Fibroblast of skin of left quadriceps (primary cell): Measurements from ENCODE around the gene TSHZ3.

Experiments used
- DNase-seq, 2 experiments: peaks; one replicate each; pipeline ENCODE4 v3.0.0-alpha.2; 2013; ENCODE audit warnings: low read depth in 2 of 2

TSHZ3 gene, protein sequence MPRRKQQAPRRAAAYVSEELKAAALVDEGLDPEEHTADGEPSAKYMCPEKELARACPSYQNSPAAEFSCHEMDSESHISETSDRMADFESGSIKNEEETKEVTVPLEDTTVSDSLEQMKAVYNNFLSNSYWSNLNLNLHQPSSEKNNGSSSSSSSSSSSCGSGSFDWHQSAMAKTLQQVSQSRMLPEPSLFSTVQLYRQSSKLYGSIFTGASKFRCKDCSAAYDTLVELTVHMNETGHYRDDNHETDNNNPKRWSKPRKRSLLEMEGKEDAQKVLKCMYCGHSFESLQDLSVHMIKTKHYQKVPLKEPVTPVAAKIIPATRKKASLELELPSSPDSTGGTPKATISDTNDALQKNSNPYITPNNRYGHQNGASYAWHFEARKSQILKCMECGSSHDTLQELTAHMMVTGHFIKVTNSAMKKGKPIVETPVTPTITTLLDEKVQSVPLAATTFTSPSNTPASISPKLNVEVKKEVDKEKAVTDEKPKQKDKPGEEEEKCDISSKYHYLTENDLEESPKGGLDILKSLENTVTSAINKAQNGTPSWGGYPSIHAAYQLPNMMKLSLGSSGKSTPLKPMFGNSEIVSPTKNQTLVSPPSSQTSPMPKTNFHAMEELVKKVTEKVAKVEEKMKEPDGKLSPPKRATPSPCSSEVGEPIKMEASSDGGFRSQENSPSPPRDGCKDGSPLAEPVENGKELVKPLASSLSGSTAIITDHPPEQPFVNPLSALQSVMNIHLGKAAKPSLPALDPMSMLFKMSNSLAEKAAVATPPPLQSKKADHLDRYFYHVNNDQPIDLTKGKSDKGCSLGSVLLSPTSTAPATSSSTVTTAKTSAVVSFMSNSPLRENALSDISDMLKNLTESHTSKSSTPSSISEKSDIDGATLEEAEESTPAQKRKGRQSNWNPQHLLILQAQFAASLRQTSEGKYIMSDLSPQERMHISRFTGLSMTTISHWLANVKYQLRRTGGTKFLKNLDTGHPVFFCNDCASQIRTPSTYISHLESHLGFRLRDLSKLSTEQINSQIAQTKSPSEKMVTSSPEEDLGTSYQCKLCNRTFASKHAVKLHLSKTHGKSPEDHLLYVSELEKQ

DNA sequence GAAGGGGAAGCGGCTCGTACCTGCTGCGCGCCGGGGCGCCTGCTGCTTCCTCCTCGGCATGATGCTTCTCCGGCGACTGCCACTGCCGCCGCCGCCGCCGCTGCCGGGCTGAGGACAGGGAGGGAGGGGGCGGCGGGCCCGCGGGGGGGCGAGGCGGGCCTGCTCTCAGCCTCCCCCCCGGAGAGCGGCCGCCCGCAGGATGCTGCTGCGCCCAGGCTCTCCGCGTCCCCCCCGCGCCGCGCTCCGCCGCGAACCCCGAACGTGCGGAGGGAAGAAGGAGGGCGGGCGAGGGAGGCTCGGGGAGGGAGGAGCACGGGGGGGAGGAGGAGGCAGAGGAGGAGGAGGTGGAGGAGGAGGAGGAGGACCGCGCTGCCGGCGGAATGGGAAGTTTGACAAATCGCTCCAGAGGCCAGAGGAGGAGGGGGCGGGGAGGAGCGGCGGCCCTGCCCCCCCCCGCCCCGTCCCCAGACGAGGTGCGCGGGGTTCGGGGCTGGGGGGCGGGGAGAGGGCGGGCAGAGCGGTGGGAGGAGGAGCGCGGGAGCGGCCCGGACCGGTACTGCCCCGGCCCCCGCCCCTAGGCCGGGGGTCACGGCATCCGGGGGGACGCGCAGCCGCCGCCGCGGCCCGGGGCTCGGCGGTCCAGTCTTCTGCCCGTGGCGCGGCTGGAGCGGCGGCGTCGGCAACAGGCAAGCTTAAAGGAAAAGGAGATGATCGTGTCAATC lies at the start of gene TSHZ3:
TSHZ3 (minus strand) TSS at position 277 of the 722 bp plus-strand sequence; CDS start at position 60, 217 bp downstream.
- DNase-seq: peak; percentile 68 to 71

DNA sequence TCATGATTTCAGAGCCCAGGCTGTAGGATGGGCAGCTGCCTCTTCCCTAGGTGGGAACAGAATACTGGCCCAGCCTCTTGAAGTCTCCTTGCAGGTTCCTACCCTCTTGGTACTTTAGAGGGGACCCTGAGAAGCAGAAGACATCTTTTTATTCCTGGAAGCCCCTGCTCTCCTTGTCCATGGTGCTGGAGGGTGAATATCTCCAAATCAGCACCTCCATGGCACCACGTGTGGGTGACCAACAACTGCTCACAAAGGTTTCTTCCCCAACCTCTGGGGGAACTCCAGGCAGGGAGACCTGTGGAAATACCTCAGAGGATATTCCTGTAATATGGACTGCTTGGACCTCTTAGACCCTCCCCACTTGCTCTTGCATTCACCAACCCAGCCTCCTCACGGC lies 48.1 kb upstream of the TSHZ3 start:
- DNase-seq: no peak

DNA sequence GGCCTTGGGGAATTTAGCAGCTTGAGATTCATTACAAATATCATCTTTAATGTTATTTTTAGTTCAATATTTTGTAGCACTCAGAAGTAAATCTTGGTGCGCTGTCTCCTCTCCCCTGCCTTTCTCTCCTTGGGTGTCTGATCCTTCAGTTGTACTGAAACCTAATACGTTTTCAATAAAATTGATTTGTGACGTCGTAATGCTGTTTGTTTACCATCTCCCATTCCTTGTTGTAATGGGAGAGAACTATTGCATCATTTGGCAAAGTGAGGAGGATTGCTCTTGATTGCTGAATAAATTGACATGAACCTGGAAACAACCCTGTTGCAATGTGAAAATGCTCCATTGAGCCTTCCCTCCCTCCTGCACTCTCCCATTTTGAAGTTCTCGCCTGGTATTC lies 43.2 kb upstream of the TSHZ3 start:
- DNase-seq: no peak

DNA sequence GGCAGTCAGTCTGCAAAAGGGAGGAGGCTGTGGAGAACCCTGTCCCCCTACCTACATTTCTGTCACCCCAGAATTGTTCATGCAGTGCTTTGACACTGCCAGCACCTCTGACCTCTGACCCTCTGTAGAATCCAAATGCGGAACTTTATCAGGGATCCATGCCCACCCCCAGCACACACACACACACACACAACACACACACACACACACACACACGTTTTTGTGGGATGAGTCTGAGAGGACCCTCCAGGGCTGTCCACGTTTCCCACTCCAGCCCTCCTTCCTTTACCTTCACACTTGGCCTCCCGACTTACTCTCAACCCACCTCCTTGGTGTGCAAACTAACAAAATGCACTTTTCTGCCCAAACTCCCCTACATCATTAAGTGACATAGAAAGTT lies 42.3 kb upstream of the TSHZ3 start:
- DNase-seq: no peak

DNA sequence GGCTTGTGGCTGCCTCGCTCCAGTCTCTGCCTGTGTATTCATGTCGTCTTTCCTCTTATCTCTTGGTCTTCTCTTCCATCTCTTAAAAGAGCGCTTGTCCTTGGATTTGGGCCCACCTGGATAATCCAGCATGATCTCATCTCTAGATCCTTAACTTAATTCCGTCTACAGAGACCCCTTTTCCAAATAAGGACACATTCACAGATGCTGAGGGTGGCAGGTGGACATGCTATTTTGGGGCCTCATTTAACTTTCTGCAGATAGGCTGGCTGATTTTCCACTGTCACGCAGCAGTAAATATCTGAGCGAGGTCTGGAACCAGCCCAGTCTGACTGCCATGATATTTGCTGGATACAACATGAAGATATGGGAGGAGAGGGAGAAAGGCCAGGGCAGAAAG lies 41.5 kb upstream of the TSHZ3 start:
- DNase-seq: no peak

DNA sequence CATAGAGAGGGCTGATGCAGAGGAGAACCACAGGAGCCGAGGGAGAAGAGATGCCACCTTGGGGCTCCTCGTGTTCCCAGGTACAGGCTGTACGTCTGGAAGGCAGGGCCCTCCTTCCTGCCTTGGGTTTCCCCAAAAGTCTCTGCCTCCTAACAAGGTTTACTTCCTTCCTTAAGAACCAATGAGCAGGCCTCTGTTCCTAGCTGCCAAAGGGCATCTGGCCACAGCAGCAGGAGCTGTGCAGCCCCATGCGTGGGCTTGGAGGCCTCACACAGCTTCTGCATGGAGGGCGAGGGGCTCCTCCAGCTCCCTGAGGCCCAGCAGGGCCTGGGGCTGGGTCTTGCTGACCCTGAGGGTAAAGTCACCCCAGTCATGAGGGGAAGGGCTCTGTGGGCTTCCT lies 40.6 kb upstream of the TSHZ3 start:
- no peak for DNase-seq

DNA sequence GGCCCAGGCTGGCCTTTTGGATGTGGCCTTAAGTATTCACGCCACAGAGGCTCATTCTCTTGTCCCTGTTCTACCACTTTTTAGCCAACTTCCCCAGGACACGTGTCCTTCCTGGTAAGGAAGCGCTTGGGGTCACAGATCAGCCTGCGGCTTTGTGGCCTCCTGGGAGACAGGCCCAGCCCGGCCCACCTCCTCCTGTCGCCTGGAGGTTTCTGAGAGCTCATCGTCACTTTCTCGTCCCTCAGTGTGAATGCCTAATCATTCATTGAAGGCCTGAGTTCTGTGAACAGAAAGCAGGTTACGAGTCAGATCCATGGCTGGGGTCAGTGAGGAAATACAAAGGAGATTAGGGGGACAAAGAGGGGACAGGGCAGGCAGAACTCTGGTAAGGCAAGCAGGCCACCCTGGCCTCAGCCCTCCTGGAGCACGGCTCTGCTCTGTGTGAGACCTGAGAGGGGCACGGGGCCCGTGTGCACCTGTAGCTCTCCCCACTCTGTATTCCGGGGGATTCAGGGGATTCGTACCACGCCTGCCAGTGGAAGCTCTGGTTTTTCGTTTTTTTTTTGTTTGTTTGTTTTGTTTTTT lies 38.6 kb upstream of the TSHZ3 start:
- DNase-seq: no peak

DNA sequence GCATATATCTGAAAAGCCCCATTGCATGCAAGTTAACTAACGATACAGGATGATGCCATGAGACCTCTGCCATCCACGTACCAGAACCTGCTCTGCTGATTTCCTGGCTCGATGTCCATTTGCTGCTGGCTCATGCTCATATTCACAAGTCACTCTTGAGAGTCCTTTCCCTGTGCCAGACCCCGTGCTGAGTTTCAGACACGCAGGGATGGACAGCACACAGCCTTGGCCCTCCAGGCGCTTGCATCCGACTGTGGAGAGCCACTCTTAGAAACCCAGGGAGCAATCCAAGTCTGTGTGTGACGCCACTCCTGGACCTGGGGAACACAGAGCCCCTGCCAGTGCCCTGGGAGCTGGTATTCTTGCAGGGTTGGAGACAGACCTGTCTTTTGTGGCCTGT lies 37.6 kb upstream of the TSHZ3 start:
- no peak for DNase-seq

DNA sequence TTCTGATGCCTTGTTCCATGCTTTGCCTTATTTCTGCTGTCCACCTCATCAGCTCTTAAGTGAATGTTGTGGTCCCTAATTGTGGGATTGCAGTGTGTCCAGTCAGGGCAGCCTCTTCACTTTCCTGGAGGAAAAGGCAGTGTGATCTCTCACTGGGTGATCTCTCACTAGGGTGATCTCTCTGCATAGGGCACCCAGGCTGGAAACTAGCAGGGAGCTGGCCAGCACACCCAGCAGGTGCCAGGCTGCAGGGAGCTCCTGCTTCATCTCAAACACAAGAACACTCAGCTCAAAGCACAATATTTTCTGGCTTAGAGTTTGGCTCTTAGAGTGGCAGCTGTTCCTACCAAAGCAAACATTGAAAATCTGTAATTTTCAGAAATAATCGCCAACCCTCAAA lies 36.5 kb upstream of the TSHZ3 start:
- DNase-seq: no peak

DNA sequence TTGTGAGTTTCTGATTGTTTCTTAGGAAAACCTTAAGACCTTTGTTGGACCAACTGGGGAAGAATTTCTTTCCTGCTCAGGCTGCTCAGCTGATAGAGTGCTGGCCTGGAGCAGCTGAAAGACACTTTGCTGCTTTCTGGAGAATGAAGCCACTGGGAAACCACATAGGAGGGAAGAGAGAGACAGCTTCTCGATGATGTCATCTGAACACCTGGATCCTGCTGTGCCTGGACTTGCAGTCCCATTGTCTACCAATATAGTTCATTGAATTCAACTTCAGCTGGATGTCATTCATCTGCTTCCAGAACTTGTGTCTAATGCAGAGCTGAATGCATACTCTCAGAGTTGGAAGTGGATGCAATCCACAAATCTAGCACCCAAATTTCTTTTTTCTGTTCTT lies 34.3 kb upstream of the TSHZ3 start:
- no peak for DNase-seq

DNA sequence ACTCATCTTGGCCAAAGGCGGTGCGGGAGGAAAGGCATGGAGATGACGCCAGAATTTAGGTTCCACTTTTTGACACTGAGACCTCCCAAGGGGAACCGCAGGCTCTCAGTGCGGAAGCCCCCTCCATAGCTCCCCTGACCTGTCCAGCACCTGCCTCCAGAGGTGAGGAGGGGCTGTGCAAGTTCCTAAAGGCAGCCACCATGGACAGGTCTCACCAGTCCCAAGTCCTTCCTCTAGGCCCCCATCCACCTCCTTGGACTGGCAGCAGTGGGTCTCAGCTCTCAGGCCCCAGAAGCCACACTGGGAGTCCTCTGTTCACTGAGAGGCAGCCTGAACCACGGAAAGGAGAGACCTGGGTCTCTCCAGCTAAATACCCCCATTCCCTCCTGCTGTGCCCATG lies 31.6 kb upstream of the TSHZ3 start:
- no peak for DNase-seq

DNA sequence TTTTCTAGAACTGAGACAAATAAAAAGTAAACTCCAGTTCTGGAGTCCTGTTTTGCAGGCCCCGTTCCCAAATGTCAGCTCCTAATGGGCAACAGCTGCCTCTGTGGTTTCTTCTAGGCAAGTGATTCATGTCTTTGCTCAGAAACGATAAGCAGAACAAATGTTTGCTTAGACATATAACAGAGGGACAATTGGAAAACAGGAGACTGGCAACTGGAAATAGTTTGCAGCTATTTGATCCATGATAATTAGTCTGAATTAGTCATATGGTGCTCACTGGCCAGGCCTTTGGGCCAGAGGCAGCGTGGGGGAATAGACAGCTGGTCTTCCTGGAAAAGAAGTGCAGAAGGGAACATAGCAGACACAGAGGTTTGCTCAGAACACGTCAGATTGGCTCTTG lies 29.2 kb upstream of the TSHZ3 start:
- DNase-seq: peak; percentile 86

DNA sequence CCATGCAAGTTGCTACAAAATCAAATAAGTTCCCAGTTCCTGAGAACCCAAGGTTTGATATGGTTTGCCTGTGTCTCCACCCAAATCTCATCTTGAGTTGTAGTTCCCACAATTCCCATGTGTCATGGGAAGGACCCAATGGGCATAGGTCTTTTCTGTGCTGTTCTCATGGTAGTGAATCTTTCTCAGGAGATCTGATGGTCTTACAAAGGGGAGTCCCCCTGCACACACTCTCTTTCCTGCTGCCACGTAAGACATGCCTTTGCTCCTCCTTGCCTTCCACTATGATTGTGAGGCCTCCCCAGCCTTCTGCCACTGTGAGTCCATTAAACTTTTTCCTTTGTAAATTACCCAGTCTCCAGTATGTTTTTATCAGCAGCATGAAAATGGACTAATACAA lies 28.5 kb upstream of the TSHZ3 start:
- DNase-seq: no peak

DNA sequence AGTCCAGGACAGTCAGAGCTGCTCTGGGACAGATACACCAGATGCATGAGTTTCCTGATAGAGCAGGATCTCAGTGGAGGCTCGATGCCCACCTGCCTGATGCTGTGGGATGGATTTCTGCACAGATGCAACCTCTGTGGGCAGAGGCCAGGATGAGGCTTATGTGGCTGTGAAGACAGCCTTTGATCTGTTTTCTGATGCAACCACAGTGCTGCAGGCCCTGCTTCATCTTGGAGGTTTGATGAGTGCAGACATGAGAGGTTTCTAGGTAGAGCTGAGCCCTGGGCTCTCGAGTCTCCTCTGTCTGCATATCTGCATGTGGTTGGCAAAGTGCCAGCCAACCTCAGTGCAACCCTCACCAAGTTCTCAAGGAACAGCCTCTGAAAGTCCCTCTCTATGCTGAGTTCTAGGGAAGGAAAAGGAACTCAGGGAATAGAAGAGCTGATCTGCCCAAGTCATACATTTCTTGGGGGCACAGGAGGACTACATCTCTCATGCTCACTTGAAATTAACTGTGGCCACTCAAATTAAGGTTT lies 23.1 kb upstream of the TSHZ3 start:
- no peak for DNase-seq

DNA sequence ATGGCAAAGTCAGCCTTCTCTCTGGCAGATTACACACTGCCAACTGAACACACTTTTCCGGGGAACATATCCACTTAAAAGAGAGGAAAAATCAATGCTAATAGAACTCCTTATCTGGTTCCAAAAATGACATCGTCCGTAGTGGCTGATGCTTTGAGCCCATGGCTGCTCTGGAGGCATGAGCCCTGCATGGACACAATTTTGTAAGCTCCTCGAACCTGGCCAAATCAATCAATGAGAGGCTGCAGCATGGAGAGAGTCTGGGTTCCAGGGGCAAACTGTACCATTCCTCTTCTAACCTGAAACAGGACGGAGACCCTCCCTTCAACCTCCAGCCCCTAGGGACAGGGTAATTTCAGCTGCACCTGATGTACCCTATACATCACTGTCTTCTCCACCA lies 21.0 kb upstream of the TSHZ3 start:
- no peak for DNase-seq

DNA sequence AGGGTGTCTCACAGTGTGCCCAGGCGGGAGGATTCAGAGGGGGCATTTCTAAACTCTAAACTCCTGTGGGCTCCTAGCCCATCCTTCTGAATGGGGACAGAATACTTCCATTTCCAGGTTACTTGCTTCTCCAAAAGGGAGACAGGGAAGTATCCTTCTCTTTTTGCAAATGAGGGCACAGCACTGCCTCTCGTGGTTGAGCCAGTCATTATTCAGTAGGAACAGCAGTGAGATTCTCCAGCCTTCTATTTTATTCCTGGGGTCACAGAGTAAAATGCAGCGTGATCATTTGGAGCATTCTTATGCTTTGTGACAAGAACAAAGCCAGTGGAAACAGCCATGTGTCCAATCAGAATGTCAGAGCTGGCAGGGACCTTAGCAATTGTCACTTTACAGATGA lies 15.7 kb upstream of the TSHZ3 start:
- no peak for DNase-seq

DNA sequence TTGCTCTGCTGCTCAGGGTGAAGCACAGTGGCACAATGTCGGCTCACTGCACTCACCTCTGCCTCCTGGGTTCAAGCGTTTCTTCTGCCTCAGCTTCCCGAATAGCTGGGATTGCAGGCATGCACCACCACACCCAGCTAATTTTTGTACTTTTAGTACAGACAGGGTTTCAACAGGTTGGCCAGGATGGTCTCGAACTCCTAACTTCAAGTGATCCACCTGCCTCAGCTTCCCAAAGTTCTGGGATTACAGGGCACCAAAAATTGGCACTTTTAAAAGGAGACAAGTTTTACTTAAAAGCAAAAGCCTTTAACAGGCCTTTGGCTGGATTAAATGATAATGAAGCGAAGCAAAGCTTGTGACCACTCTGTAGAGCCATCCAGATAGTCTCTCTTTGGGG lies 12.5 kb upstream of the TSHZ3 start:
- no peak for DNase-seq

DNA sequence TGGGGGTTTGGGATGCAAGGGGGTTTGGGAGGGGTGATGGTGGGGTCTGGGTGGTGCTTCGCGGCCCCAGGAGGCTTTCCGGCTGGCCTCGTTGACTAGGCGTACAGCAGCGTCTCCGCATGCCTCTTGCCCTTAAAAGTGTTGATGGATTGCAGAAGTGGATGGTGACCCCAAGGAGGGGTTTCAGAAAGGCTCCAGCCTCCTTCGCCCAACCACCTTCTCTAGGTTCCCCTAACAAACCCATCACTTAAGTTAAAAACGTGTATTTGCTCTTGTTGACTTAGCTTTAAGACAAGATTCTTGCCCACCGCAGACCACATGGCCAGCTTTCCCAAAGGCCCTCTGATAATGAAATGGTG lies 8.1 kb upstream of the TSHZ3 start:
- DNase-seq: no peak

DNA sequence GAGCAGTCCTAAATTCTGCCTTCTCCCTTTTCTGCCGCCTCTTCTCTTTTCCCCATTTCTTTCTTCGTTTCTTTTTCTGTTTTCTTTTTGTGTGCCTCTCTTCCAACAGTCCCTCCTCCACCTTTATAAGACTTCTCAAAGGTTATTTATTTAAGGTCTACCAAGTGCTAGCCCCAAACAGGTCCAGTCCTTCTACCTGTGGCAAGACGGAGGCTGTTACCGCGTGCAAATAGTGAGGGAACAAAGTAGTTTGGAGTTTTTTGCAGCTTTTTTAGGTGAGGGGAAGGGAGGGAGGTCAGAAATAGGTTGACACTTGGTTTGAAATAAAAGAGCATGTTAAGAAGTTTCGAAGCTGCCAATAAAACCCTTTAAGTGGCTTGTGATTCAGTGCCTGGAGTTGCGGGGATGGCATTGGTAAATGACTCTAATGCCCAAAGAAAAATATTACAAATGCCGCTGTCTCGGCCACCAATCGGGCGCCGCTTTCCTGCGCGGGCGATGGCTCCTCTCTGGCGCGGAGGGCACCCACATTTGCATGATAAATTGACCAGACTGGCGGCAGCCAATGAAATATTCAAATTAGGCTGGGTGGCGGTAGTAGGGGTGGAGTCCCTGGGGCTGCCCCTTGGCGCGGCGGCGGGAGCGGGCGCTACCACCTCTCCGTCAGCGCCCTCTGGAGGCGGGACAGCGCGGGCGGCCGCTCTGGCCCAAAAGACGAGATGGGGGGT lies 7.5 kb upstream of the TSHZ3 start:
- DNase-seq: no peak

DNA sequence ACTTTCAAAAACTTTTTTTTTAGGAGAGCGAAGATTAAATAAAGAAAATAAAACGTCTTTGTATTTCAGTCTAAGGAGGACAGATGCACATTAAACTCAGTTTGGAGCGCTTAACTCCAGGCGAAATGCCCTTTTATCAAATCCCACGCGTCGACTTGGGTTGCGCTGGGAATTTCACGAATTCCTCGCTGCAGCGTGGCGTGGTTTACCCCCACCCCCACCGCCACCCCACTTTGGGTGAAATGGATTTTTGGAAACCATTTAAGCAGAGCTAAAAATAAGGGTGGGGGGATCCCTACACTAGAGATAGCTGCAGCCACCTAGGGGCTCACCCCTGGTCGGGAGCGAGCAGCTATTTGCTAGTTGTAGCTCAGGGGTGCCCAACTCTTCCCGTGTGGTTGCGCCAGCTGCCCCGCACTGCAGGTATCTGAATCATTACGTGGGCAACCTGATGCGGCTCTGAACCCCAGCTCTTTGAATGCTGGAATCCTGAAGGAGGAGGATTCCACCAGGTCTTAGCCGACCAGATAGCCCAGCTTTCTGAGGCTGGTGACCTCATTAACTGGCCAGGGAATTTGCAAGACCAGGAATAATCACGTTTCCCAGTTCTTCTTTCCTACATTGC lies 6.5 kb upstream of the TSHZ3 start:
- no peak for DNase-seq
